SU-DHL-6 (cell line): Measurements from ENCODE around the gene CUZD1.
"Not testable (repeated sequence)": the region's sequence is repeated elsewhere in the genome, so short reads cannot be mapped to it uniquely, and the experiment has no call there.

Experiments used
- H2AFZ ChIP-seq: fragments of 200-600 bp; sonication (generic); 2 replicates; pipeline ENCODE4 v1.6.1; 2014; ENCODE audit warnings: low read depth, mild to moderate bottlenecking, moderate library complexity, mixed read lengths, antibody characterized with exemption, low read length; ENCODE audit not compliant: severe bottlenecking
- H3F3A ChIP-seq: fragments of 200-600 bp; shearing (Covaris generic); 2 replicates; pipeline ENCODE4 v1.6.0; 2016; ENCODE audit warnings: antibody characterized with exemption, mild to moderate bottlenecking; ENCODE audit not compliant: insufficient read depth
- H3K27ac ChIP-seq: fragments of 200-600 bp; sonication (generic); 2 replicates; pipeline ENCODE4 v1.5.1; 2016; ENCODE audit warnings: low read depth, mild to moderate bottlenecking, low read length, moderate library complexity, mixed read lengths
- H3K27me3 ChIP-seq: fragments of 200-600 bp; sonication (generic), shearing (Covaris generic); 2 replicates; pipeline ENCODE4 v1.6.0; 2014; ENCODE audit warnings: mild to moderate bottlenecking, low read length
- H3K36me3 ChIP-seq: fragments of 200-600 bp; sonication (generic); 2 replicates; pipeline ENCODE4 v1.6.1; 2014; ENCODE audit warnings: mild to moderate bottlenecking, low read length, mixed read lengths
- H3K4me2 ChIP-seq: fragments of 300-600, 200-600 bp; shearing (Covaris generic), sonication (generic); 2 replicates; pipeline ENCODE4 v1.6.0; 2014; ENCODE audit warnings: low read length, low read depth, mild to moderate bottlenecking; ENCODE audit not compliant: poor library complexity, severe bottlenecking
- H3K4me3 ChIP-seq: fragments of 200-600 bp; sonication (generic); 2 replicates; pipeline ENCODE4 v1.5.1; 2014; ENCODE audit warnings: antibody characterized with exemption, low read length, mild to moderate bottlenecking, mixed read lengths; ENCODE audit not compliant: insufficient read depth, poor library complexity, severe bottlenecking
- H3K79me2 ChIP-seq: fragments of 200-600 bp; sonication (generic); 2 replicates; pipeline ENCODE4 v1.6.1; 2014; ENCODE audit warnings: mild to moderate bottlenecking, low read length, moderate library complexity; ENCODE audit not compliant: insufficient read depth
- H3K9ac ChIP-seq: fragments of 200-600 bp; sonication (generic); 2 replicates; pipeline ENCODE4 v1.7.0; 2014; ENCODE audit warnings: mild to moderate bottlenecking, low read length
- H3K9me2 ChIP-seq: fragments of 200-600 bp; sonication (generic); replicated peaks from 2 replicates; pipeline ENCODE4 v1.6.1; 2014; ENCODE audit warnings: low read length; ENCODE audit not compliant: insufficient read depth
- H3K9me3 ChIP-seq: fragments of 200-600 bp; sonication (generic); 2 replicates; pipeline ENCODE4 v1.6.1; 2014; ENCODE audit warnings: low read length, mixed read lengths; ENCODE audit not compliant: insufficient read depth
- H4K20me1 ChIP-seq: fragments of 200-600 bp; sonication (generic); 2 replicates; pipeline ENCODE4 v1.6.1; 2014; ENCODE audit warnings: low read depth, mild to moderate bottlenecking, antibody characterized with exemption, low read length, moderate library complexity, mixed read lengths
- CTCF ChIP-seq: fragments of 200-600 bp; sonication (generic); IDR thresholded peaks from one replicate; pipeline ENCODE4 v1.5.1; 2017; ENCODE audit warnings: antibody characterized with exemption, mild to moderate bottlenecking, low read length, moderate library complexity; ENCODE audit not compliant: insufficient read depth, poor library complexity, severe bottlenecking
- EZH2phosphoT487 ChIP-seq: fragments of 200-600 bp; sonication (generic), shearing (Covaris generic); conservative IDR thresholded peaks from 2 replicates; pipeline ENCODE4 v1.6.1; 2018; ENCODE audit warnings: mild to moderate bottlenecking, antibody characterized with exemption, low read length, moderate library complexity, mixed read lengths

CUZD1 gene

DNA sequence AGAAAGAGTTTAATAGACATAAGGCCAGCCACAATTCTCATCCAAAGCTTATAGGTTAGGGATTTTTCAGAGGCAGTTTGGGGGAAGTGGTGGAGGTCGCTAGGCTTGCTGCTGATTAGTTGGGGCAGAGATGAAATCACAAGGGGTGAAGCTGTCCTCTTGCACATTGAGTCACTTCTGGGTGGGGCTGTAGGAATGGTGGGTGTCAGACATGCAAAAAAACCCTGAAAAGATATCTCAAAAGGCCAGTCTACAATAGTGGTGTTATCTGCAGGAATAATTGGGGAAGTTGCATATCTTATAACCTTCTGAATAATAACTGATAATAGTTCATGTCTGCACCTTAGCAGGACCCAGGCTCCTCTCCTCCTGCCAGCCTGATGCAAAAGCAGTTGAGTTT is 31.6 kb upstream of the CUZD1 start:
- H3F3A ChIP-seq = no peaks in the 10 kb centered on the region; the same call in 1 of the 2 replicates
- H3K9me3 ChIP-seq = no peaks in the 10 kb centered on the region; the same call in 1 of the 2 replicates
- H3K27me3 ChIP-seq = no peaks in the 10 kb centered on the region
- TF ChIP-seq CTCF = no peak
- TF ChIP-seq EZH2phosphoT487 = no peak
- H2AFZ ChIP-seq = no peak overlapping the region
- no peak overlapping the region for H3K27ac ChIP-seq
- H3K9me2 ChIP-seq = no peaks in the 10 kb centered on the region
- peaks cover 72% of the 10 kb centered on the region for H3K79me2 ChIP-seq
- peaks cover 38% of the 10 kb centered on the region for H3K36me3 ChIP-seq
- no peak overlapping the region for H3K4me3 ChIP-seq
- peak overlapping the region; percentile 78 for H3K4me2 ChIP-seq
- no peaks in the 10 kb centered on the region; the same call in 1 of the 2 replicates for H4K20me1 ChIP-seq
- no peak overlapping the region for H3K9ac ChIP-seq

DNA sequence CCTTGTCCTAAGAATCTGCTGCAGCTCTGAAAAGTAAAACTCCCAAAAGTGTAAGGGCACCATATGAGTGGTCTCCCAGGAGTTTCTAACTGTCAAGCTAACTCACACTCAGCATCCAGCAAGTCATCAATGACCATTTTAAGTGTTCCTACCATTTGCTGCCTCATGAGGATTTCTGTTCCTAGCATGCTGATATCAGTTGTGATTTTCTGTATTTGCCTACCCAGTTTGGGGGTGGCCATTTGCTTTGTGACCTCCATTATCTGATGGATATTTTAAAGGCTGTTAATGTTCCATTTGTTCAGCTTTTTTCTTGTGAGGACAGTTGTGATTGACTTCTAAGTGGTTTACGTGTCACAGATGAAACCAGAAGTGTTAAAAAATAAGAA is 30.8 kb upstream of the CUZD1 start:
- no peak overlapping the region for H3K27ac ChIP-seq

DNA sequence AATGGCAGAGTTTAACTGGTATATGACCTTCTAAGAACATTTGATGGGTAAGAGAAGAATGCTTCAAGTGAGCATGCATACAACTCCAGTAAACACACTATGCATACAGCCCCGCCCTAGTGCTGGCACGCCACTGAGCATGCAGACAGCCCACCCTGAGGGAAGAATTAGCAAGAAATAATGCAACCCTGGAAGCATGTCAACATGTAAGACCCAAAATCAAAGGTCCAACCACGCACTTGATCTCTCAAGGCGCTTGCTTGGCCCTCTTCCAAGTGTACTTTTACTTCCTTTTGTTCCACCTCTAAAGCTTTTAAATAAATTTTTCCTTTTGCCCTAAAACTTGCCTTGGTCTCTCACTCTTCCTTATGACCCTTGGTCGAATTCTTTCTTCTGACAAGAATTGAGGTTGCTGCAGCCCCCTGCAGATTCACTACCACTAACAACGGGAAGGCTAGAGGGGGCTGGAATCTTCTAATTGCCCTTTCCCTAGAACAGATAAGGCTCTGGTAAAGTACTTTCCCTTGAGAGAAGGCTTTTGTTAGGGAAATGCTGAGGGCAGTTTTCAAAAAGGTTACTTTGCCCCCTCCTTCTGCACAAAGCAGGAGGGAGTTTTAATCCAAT is 30.3 kb upstream of the CUZD1 start:
- H3F3A ChIP-seq = no peaks in the 10 kb centered on the region; the same call in 1 of the 2 replicates
- TF ChIP-seq CTCF (no peak), EZH2phosphoT487 (no peak)
- no peak overlapping the region for H3K27ac ChIP-seq
- no peaks in the 10 kb centered on the region; the same call in 1 of the 2 replicates for H4K20me1 ChIP-seq
- no peaks in the 10 kb centered on the region for H3K9me2 ChIP-seq
- no peak overlapping the region for H3K9ac ChIP-seq
- H3K36me3 ChIP-seq = peaks cover 38% of the 10 kb centered on the region
- H3K4me3 ChIP-seq = no peak overlapping the region
- H3K4me2 ChIP-seq = no peak overlapping the region
- peaks cover 72% of the 10 kb centered on the region for H3K79me2 ChIP-seq
- no peaks in the 10 kb centered on the region; the same call in 1 of the 2 replicates for H3K9me3 ChIP-seq
- no peaks in the 10 kb centered on the region for H3K27me3 ChIP-seq
- no peak overlapping the region for H2AFZ ChIP-seq

More for the DNA sequence above, 30.8 kb upstream of the CUZD1 start:
- H3K36me3 ChIP-seq = peaks cover 38% of the 10 kb centered on the region
- no peaks in the 10 kb centered on the region; the same call in 1 of the 2 replicates for H4K20me1 ChIP-seq
- H3K9me2 ChIP-seq = no peaks in the 10 kb centered on the region
- H3F3A ChIP-seq = no peaks in the 10 kb centered on the region; the same call in 1 of the 2 replicates
- H3K27me3 ChIP-seq = no peaks in the 10 kb centered on the region
- H3K9ac ChIP-seq = no peak overlapping the region
- peaks cover 72% of the 10 kb centered on the region for H3K79me2 ChIP-seq
- H2AFZ ChIP-seq = no peak overlapping the region
- TF ChIP-seq CTCF (no peak), EZH2phosphoT487 (no peak)
- H3K4me2 ChIP-seq = peak overlapping the region; percentile 78
- H3K9me3 ChIP-seq = no peaks in the 10 kb centered on the region; the same call in 1 of the 2 replicates
- H3K4me3 ChIP-seq = no peak overlapping the region

DNA sequence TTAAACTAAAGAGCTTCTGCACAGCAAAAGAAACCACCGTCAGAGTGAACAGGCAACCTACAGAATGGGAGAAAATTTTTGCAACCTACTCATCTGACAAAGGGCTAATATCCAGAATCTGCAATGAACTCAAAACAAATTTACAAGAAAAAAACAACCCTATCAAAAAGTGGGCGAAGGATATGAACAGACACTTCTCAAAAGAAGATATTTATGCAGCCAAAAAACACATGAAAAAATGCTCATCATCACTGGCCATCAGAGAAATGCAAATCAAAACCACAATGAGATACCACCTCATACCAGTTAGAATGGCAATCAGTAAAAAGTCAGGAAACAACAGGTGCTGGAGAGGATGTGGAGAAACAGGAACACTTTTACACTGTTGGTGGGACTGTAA is 26.3 kb upstream of the CUZD1 start:
- H3K9me3 ChIP-seq, H4K20me1 ChIP-seq, H3K4me3 ChIP-seq, H3K27me3 ChIP-seq, H3K9ac ChIP-seq, H3K4me2 ChIP-seq, H3F3A ChIP-seq, H2AFZ ChIP-seq, H3K9me2 ChIP-seq, H3K27ac ChIP-seq: not testable (repeated sequence)
- H3K36me3 ChIP-seq = peaks cover 36% of the 10 kb centered on the region
- H3K79me2 ChIP-seq = peaks cover 58% of the 10 kb centered on the region

- H2AFZ ChIP-seq, H3K4me3 ChIP-seq, H3K9ac ChIP-seq, H3K4me2 ChIP-seq, H3K27ac ChIP-seq, H4K20me1 ChIP-seq, H3K27me3 ChIP-seq, H3K9me2 ChIP-seq, H3F3A ChIP-seq, H3K9me3 ChIP-seq: not testable (repeated sequence)
- peaks cover 58% of the 10 kb centered on the region for H3K79me2 ChIP-seq
- H3K36me3 ChIP-seq = peaks cover 17% of the 10 kb centered on the region
Observed at GRCh38 chr10:122868768-122869167, 23.1 kb upstream of the CUZD1 start.
